Embryonic facial prominence (tissue), 1 donor: Measurements from ENCODE around the gene YIPF3.
"Not testable (repeated sequence)": the region's sequence is repeated elsewhere in the genome, so short reads cannot be mapped to it uniquely, and the experiment has no call there.

Experiments
- DNase-seq: peaks from one replicate; pipeline ENCODE4 v3.0.0-alpha.2; 2016; ENCODE audit errors: extremely low spot score

The YIPF3 gene

DNA sequence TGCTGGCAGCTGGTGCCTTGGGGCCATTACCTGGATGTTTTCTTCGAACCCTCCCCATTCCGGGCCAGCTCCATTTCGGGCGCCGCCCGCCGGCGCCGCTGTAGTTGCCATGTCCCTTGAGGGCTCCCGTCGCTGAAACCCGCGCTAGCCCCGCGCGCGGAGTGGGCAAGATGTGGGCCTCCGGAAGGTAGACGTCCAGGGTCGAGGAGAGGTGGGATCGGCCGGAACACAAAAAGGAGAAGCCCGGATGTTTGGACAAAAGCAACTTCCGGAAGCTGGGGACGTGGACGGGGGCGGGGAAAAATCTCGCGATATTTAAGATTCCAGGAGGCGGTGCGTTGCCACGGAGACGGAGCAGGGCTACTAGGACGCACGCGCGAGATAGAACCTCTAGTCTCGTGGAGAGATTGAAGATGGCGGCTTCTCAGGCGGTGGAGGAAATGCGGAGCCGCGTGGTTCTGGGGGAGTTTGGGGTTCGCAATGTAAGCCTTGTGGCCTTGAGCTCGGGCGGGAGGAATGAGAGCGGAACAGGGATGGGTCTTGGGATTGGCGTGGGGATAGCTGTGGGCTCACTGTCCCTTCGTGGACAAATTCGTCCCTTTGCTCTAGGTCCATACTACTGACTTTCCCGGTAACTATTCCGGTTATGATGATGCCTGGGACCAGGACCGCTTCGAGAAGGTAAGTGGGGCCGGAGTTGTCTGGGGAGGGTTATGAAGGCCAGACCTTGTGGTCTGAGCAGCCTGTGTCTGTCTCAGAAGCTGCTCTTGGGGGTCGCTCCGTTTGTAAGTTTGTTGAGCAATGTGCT is at the start of gene YIPF3, which contains the start of gene POLR1C:
TSS of gene YIPF3 (minus strand) at position 230 of the 808 bp plus-strand sequence. CDS start at position 111, 119 bp downstream.
TSS of gene POLR1C (plus strand) at position 393 of the 808 bp plus-strand sequence. CDS start at position 414, 21 bp downstream.
- peak; percentile 98 for DNase-seq

DNA sequence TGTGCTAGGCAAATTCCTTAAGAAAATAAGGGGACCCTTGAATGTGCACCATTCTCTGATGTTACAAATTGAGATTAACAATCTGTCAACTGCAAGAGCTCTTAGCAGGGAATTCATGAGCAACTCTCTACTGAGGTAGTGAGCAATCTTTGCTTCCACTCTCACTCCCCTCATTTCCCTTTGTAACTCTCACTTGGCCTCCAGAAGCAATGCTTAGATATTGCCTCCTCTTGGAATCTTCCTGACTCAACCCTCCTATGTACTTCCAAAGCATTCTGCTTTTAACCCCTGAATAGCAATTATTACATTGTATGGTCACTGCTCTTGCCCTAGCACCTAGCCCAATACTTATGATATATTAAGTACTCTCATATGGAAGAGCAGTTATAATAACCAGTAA is 42.6 kb upstream of the YIPF3 start:
- DNase-seq, result no peak

DNA sequence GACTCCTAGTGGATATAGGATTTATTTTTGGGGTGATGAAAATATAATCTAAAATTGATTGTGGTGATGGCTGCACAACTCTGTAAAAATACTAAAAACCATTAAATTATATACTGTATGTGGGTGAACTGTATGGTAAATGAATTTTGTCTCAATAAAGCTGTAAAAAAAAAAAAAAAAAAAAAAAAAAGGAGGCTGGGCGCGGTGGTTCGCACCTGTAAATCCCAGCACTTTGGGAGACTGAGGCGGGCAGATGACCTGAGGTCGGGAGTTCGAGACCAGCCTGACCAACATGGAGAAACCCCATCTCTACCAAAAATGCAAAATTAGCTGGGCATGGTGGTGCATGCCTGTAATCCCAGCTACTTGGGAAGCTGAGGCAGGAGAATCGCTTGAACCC is 40.9 kb upstream of the YIPF3 start:
- DNase-seq, result not testable (repeated sequence)

DNA sequence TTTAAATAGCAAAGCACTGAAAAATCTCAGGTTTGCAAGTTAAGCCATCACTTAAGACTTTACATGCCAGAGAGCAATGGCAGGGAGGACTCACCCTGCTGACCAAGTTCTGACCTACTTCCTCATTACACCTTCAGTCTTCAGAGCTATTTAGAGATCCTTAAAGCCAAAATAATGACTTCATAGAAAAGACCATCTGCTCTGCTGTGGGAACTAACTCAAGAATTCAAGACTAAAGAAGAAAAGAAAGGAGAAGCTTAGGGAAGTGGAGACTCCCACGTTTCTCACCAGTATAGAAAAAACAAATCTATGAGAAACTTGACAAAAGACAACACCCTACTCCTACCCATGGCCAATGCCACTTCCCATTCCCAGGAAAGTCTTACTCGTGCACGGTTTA is 30.5 kb upstream of the YIPF3 start:
- DNase-seq, result no peak

DNA sequence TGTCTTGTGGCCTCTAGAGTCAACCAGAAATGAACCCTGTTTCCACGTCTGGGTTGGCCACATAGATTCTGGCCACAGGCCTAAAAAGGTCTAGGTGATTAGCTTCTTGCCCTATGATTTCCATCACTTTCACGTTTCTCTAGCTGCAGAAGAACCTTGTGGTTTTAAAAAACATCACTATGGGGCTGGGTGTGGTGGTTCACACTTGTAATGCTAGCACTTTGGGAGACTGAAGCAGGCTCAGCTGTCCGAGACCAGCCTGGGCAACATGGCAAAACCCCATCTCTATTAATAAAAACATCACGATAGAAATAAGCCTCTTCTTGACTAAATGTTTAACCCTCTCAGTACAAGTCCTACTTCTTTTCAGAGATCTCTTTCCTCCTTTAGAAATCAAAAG is 27.7 kb upstream of the YIPF3 start:
- no peak for DNase-seq

DNA sequence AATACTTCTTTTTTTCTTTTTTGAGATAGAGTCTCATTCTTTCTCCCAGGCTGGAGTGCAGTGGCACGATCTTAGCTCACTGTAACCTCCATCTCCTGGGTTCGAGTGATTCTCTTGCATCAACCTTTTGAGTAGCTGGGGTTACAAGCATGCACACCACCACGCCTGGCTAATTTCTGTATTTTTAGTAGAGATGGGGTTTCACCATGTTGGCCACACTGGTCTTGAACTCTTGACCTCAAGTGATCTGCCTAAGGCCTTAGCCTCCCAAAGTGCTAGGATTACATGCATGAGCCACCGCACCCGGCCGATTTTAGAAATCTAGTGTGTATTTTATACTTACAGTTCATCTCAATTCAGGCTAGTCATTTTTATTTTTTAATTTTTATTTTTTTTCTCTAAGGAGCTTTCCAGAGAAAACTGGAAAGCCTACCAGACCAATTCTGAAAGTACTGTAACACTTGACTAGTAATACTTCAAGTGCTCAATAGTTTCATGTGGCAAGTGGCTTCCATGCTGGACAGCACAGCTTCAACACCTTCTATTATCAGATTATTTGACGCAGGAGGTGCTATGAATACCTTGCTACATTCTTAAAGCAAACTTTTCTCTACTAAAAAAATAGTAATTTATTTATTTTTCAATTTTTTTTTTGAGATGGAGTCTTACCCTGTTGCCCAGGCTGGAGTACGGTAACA is 25.2 kb upstream of the YIPF3 start:
- no peak for DNase-seq

DNA sequence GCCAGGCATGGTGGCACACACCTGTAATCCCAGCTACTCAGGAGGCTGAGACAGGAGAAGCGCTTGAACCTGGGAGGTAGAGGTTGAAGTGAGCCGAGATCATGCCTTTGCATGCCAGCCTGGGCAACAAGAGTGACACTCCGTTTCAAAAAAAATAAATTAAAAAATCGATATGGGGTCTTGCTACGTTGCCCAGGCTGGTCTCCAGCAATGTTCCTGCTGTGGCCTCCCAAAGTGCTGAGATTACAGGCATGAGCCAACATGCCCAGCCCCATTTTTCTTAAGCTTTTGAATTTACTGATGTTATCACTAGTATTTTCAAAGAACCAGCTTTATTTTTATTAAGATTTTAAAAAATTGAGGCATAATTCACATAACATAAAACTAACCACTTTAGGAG is 23.8 kb upstream of the YIPF3 start:
- no peak for DNase-seq

DNA sequence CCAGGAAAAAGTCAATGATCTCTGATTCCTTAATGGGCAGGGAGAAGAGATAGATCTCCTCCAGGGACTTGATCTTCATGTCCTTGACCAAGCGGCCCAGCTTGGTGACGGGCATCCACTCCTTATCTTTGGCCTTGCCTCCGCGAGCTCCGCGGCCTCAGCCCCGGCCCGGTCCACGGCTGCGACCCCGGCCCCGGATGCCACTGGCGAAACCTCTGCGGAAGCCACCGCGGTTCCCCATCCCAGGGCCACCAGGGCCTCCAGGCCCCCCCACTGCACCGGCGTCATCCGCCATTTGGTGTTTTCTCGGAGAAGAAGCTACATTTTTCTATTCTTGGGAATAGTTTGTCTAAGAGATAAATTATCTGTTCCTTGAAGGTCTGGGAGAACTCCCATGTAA is 22.7 kb upstream of the YIPF3 start:
- not testable (repeated sequence) for DNase-seq

DNA sequence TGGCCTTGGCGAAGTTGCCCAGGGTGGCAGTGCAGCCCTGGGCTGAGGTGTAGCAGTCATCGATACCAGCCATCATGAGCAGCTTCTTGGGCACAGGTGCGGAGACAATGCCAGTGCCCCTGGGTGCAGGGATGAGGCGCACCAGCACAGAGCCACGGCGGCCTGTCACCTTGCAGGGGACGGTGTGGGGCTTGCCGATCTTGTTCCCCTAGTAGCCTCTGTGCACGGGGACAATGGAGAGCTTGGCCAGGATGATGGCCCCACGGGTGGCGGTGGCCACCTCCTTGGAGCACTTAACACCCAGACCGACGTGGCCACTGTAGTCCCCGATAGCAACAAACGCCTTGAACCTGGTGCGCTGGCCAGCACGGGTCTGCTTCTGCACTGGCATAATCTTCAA is 22.3 kb upstream of the YIPF3 start:
- DNase-seq, result not testable (repeated sequence)

DNA sequence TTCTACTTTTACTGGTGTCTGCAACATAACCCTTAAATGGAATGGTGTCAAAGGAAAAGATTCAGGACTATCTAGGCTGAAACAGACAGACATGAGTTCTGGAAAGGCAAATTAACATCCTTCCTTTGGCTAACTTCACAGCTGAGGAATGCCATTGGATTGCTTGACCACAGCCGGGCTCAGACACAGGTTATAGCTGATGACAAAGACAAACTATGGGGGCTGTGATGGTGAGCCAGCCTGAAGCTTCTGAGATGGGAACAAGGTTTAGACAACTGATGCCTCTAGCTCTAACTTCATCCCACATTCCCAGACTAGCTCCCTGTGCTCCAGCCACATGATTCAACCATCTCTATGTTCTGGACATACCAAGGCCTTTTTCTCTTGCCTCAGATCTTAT is 15.5 kb upstream of the YIPF3 start:
- no peak for DNase-seq

DNA sequence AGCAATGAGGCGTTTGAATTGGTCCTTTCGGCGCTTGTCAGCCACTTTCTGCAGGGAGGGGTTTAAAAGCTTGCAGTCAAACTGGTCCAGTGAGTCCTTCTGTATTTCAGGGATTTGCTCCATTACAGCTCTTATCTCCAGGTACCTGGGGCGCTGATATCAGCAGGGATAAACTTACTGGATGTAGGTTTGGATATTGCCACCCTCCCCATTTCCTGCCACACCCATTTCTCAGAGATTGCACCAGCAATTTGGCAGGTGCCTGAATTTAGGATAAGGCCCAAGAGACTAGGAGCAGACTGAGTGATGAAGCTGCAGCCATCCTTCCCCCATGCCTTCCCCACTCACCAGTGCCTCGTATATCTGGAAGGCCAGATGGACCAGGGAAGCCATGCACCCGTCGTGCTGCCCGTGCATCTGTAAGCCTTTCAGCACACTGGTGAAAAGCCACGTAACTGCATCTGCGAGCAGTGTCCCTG is 7.8 kb upstream of the YIPF3 start:
- no peak for DNase-seq

DNA sequence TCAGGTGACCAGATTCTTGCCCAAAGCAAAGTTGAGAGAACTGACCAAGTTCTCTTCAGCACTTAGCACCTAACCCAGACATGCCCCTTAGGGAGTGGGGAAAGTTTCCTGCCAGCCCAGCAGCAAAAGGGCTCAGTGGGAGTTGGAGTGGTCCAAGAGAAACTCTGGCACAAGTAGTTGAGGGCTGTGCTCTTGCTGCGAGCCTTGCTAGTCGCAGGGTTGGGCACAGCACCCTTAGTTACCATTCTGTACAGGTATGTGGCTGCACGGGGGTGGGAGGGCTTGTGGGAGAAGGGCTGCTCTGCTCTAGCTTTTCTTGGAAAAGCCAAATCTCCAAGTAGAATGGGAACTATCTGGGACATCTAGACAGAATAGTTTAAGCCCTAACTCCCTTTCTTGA is 6.6 kb upstream of the YIPF3 start:
- no peak for DNase-seq

DNA sequence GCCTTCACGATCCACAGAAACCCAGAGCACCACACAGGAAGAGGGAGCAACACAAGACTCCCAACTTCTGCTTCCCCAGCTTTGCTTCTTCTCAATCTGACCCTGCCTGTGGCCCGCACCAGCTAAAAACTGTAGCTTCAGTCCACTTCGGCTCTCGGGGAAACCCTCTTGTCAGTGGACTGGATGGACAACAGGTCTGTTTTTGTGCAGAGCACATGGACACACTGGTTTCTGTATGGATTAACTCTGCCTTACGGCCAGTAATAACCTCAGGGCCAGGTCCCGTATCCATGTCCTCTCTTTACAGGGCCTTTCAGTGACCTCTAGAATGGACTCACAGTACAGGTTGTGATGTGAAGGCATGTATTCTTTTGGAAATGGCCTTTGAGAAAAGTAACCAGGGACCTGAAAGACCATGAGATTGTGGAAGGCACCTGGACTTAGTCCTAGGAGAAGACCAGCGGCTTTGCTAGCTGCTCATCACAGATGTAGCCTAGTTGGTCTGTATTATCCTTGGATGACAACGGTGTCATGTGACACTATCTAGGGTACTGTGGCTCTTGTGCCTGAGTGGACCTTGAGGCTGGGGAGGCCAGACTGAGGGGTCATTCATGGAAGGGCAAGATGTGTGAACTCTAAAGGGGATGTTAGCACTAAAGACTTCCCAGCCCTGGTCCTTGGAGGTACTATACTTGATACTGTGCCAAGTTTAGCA is 6.0 kb upstream of the YIPF3 start:
- DNase-seq, result no peak

DNA sequence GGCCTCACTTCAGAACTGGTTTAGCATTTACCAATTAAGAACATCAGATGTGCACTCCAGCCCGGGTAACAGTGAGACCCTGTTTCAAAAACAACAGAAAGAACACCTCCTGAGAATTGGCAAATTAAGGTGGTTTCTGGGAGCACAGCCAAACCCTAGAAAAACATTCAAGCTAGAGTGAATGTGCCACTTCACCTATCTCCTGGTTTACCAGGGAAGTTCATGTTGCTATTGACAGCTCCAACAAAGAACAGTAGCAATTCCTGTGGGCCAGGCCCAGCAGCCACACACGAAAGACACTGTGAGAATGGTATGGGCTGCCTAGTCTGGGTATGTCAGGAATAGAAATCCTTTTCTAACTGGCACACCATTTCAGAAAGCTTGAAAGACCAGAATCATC is 5.1 kb upstream of the YIPF3 start:
- no peak for DNase-seq

DNA sequence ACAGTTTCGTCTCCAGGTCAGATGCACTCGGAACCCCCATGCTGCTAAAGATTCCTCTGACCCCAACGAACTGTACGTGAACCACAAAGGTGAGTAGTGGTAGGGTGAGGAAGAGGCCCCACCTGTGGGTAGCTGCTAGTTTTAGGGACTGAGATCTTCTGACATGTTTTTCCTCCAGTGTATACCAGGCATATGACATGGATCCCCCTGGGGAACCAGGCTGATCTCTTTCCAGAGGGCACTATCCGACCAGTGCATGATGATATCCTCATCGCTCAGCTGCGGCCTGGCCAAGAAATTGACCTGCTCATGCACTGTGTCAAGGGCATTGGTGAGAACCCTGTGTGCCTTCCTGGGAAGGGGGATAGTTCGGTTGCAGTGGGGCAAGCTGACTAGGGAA is 3.4 kb upstream of the YIPF3 start:
- DNase-seq, result no peak

DNA sequence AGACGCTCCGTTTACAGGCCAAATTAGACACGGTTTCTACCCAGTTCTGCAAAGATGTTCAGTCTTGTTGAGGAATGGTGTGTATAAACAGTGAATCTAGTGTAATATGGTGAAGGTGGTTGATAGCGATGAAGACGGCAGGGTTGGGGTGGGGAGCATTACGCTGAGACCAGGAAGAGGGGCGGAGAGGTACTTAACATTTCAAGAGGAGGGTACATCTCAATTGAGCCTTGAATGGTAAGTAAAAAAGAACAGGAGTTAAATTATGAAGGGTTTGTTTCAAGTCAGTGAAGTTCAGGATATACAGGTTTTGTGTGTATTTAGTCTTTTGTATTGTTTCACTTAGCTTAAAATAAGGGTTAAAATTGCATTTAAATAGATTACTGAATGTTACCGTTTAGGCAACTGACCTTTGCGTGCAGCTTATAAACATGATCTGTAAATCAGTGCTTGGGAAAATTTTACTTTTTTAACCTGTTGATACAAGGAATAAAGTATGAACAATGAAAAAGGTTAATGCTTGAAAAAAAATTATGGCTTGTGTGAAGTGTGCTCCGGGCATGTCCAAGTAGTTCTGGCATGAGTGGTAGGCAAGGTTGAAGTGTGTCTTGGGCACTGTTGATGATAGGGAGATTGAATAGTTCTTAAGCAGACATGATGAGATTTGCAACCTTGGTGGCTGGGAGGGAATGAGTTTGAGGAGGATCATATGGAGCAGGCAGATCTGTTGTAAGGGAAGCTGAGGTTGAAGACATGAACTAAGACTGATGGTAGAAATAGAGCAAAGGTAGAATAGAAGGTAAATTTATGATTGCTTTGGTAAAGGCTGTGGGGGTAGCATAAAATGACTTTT is 1.0 kb upstream of the YIPF3 start:
- DNase-seq, result peak; percentile 62

DNA sequence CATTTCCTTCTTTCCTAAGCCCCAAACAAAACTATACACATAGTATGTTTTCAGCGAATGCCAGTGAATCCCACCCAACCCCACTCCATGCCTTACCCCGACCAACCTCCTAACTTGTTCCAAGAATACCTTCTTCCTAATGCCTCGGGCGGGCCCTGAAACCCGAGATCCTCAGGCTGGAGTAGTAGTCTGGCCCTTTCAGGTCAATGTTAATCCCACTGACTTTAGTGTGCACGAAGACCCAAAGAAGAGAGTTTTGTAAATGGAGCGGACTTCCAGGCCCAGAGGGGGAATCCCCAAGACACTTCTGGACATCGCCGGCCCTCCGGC is 394 bp downstream of the YIPF3 start:
- no peak for DNase-seq

DNA sequence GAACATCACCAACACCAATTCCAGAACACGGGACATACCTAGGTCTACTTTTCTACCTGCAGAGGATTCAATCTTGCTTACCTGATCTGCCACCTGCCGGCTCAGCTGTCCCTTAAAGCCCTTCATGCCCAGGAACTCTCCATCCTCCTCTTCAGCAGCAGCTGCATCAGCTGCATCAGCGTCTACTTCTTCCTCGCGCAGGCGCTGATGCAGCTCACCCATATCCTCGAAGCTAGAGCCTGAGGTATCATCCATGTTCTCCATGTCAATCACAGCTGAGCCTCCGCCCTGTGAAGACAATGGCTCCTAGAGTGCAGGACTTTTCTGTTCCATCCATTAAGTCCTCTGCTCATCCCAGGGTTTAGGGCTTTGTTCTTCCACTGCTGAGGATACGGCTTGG is 918 bp downstream of the YIPF3 start:
- DNase-seq, result no peak

DNA sequence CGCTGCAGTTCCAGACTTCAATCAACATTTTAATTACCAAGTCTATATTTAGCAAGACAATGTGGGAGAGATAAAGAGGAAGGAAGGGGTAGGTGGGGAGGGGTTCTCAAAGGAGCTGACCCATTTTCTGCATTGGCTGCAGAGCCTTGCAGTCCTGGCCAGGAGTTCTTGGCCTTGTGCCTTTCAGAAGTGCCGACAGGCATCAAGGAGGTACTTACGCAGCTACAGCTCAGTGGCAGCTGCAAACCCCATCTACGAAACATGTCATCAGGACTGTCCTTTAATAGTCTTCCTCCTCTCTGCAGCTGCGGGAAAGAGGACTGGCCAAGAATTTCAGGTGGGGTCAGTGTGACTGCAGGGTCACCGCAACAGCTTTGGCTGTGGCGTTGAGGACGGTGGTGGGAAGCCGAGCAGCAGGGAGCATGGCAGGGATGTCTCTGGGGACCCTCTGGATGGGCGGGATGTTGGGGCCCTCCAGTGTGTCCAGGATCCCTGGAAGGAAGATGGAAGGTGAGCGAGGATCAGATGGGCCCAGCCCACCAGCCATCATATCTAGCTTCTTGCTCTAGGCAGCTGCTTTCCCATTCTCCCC is 4.8 kb downstream of the YIPF3 start:
- no peak for DNase-seq

DNA sequence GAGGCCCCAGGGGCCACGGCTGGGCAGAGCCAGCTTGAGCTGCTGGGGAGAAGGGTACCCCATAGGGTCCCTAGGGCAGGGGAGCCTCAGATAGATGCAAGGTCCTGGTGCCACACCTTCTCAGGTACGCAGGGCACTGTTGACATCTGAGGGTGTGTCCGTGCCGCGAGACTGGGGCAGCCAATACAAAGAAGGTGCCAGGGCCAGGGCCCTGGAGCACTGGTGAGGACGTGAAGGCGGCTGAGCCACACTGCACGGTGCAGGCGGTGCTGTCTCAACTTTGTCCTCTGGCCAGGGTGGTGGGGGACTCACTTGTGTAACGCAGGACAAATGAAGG is 5.9 kb downstream of the YIPF3 start:
- DNase-seq, result no peak
